ENCODE measurements around the gene GABPA.

GABPA gene

DNA sequence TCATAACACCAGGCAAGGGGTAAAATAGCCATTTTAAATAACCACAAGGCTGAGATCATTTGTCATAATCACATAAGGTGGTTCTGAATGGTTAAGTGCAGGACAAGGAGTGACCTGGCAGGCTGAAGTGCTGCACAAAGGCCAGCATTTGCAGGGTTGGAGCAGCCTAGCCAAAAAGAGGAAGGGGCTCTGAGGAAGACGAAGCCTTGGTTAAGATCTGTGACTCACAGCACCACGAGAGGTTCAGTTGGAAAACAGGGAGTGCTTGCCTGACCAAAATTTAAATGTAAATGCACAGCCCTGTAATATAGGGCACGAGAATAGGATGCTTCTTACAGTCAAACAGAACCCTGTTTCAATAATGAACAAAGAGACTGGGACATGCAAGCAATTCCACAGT, 12.1 kb upstream of the GABPA start:
- H3K4me3 ChIP-seq (ENCODE audit: low read length) = no peak overlapping the region

DNA sequence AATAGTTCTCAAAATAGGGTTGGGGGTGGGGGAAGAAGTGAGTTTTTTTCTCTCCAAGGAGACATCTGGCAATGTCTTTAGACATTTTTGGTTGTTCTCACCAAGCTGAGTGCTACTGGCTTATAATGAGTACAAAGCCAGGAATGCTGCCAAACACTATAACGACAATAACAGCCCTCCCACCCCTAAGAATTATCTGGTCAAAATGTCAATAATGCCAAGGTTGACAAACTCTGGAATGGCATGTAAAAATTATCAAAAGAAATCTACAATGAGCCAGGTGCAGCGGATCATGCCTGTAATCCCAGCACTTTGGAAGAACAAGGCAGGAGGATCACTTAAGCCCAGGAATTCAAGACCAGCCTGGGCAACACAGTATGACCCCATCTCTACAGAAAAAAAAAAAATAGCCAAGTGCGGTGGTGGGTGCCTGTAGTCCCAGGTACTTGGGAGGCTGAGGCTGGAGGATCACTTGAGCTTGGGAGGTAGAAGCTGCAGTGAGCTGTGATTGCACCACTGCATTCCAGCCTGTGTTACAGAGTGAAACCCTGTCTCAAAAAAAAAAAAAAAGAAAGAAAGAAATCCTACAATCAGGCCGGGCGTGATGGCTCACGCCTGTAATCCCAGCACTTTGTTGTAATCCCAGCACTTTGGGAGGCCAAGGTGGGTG, 2.5 kb upstream of the GABPA start:
- no peak overlapping the region for H3K4me3 ChIP-seq (ENCODE audit: low read length)
- TF ChIP-seq ZNF274 (IDR thresholded peaks at IDR 0.05; ENCODE audit: low read depth, low read length) = no peak

More for the DNA sequence above, 12.1 kb upstream of the GABPA start:
- no peak for TF ChIP-seq ZNF274 (IDR thresholded peaks at IDR 0.05; ENCODE audit: low read depth, low read length)

DNA sequence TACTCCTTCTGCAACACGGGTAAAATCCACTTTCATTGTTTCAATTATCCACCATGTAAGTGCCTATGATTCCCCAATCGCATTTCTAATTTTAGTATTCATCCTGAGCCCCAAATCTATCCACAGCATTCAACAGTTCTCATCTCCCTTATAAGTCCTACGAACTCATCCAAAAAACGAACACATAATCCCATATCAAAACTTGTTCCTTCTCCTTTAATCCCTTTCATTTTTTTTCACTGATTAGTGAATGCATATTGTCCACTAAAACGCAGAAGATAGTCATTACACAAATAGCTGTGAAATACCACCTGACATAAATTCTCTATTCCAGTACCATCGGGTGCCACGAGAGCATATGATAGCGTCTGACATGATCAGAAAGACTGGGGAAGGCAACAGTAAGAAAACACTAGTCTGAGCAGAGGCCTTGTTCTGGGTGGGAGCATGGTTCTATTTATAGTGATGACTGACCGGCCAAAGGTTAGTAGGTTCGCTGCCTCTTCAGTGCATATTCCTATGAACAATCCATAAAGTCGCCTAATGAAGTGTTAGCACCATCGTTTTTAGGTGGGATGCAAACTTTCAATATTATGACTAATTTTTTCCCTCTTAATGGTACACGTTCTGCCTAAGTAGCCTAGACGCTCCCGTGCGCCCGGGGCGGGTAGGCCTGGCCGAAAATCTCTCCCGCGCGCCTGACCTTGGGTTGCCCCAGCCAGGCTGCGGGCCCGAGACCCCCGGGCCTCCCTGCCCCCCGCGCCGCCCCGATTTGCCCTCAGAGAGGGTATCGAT, 716 bp upstream of the GABPA start:
- H3K4me3 ChIP-seq (ENCODE audit: low read length) = peak overlapping the region; percentile 87
- no peak for TF ChIP-seq ZNF274 (IDR thresholded peaks at IDR 0.05; ENCODE audit: low read depth, low read length)

GRCh38 chr21:25734654-25734903, 193 bp upstream of the GABPA start:
- H3K4me3 ChIP-seq (ENCODE audit: low read length) = peak overlapping the region; percentile 87
- TF ChIP-seq ZNF274 (IDR thresholded peaks at IDR 0.05; ENCODE audit: low read depth, low read length) = no peak

- TF ChIP-seq ZNF274 (IDR thresholded peaks at IDR 0.05; ENCODE audit: low read depth, low read length) = no peak
- peak overlapping the region; percentile 98 for H3K4me3 ChIP-seq (ENCODE audit: low read length)
These were observed 1.1 kb downstream of the GABPA start for GRCh38 chr21:25735646-25736597.

DNA sequence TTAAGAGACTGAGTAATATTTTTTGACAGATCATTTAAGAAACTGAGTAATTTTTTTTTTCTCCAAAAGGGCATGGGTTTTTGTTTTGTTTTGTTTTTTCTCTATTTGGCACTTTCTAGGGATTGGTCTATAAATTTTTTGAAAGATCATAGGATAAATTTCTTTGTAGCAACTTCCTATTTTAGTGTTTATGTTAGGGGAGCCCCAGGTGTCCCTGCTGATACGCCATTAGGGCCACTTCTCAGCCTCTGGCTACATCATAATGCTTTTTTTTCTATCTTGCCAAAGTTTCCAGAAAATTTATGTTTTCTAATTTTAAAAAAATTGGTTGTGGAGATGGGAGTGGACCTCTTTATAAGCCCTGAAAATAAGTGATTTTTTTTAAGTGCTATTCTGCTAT, 2.6 kb downstream of the GABPA start:
- TF ChIP-seq ZNF274 (IDR thresholded peaks at IDR 0.05; ENCODE audit: low read depth, low read length) = no peak
- H3K4me3 ChIP-seq (ENCODE audit: low read length) = no peak overlapping the region; the same call in 1 of the 2 replicates

GRCh38 chr21:25742900-25743299, 8.1 kb downstream of the GABPA start:
- no peak overlapping the region for H3K4me3 ChIP-seq (ENCODE audit: low read length)
- TF ChIP-seq ZNF274 (IDR thresholded peaks at IDR 0.05; ENCODE audit: low read depth, low read length) = no peak

GRCh38 chr21:25744854-25745253, 10.1 kb downstream of the GABPA start:
- TF ChIP-seq ZNF274 (IDR thresholded peaks at IDR 0.05; ENCODE audit: low read depth, low read length) = no peak
- no peak overlapping the region for H3K4me3 ChIP-seq (ENCODE audit: low read length)

DNA sequence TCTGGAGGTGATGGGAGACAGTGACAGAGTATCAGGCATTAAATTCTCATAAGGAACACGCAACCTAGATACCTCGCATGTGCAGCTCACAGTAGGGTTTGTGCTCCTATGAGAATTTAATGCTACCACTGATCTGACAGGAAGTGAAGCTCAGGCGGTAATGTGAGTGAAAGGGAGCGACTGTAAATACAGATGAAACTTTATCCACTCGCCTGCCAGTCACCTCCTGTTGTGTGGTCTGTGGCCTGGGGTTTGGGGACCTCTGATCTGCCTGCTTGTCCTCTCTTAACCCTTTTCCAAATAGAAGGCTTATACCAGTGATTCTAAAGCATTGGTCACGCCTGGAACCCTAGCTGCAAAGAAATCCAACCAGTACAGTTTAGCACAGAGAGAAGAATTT, 15.3 kb downstream of the GABPA start:
- no peak overlapping the region for H3K4me3 ChIP-seq (ENCODE audit: low read length)
- TF ChIP-seq ZNF274 (IDR thresholded peaks at IDR 0.05; ENCODE audit: low read depth, low read length) = no peak

DNA sequence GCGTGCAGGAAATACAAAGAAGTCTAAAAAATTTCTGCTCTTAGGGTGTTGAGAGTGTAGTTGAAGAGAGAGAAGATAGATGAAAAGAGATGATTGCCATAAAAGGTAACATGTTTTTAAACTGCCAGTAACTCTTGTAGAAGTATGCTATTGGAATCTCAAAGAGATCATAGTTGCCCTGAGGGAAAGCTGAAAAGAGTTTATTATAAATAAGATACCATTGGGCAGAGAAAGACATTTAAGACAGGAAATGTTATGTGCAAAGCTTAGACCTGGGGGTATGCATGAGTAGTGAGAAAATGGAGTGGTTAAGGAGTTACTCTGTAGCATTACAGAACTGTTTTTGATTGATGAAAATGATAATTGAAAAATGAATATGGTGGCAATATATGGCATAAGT, 17.6 kb downstream of the GABPA start:
- no peak overlapping the region for H3K4me3 ChIP-seq (ENCODE audit: low read length)
- no peak for TF ChIP-seq ZNF274 (IDR thresholded peaks at IDR 0.05; ENCODE audit: low read depth, low read length)

- no peak for TF ChIP-seq ZNF274 (IDR thresholded peaks at IDR 0.05; ENCODE audit: low read depth, low read length)
- no peak overlapping the region for H3K4me3 ChIP-seq (ENCODE audit: low read length)
These were observed 21.6 kb downstream of the GABPA start for GRCh38 chr21:25756190-25756932.

DNA sequence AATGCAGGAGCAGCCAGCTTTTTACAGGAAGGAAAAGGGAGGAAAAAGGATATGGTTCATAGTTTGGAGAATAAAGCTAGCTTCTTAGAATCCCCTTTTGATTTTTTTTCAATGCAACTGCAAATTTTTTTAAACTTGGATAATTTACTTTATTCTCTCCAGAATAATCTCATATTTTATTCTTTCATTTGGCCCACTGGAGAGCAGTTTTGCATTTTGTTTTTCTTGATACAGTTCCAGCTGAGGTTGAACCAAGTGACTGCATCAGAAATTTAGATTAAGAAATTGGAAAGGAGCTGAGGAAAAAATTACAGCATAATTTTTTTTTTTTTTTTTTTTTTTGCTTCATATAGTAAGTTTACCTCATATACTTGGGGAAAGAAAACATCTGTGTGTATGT, 22.8 kb downstream of the GABPA start:
- no peak for TF ChIP-seq ZNF274 (IDR thresholded peaks at IDR 0.05; ENCODE audit: low read depth, low read length)
- H3K4me3 ChIP-seq (ENCODE audit: low read length) = no peak overlapping the region

DNA sequence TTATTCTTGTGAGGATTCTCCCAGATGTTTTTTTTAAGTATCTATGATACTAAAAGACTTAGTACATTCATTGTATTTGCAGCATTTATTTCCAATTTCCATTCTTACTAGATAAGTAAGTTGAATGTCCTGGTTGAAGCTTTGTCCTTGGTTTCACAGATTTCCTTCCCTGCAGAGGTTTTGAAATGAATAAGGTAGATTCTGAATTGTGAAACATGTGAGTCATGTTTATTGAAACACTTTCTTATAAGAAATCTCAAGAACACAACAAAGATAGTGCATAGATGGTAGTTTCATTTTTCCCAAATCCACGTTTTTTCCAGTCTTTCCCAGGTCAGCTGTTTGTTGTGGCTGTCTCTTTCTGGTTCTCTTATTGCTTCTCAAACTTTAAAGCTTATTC, 24.8 kb downstream of the GABPA start:
- no peak for TF ChIP-seq ZNF274 (IDR thresholded peaks at IDR 0.05; ENCODE audit: low read depth, low read length)
- no peak overlapping the region for H3K4me3 ChIP-seq (ENCODE audit: low read length)

GRCh38 chr21:25760061-25760460, 25.3 kb downstream of the GABPA start:
- H3K4me3 ChIP-seq (ENCODE audit: low read length) = no peak overlapping the region
- TF ChIP-seq ZNF274 (IDR thresholded peaks at IDR 0.05; ENCODE audit: low read depth, low read length) = no peak

Data from GM08714 (cell line).